Retinal pigment epithelial cell (primary cell): ENCODE results near the gene EGLN1.

Source experiments
- DNase-seq: peaks from one replicate; pipeline ENCODE4 v3.0.0-alpha.2; 2010; ENCODE audit warnings: low read depth
- H3K4me3 ChIP-seq: 2 replicates; pipeline ENCODE4 v1.5.1; 2011; ENCODE audit warnings: mild to moderate bottlenecking, low read length, control low read depth, moderate library complexity
- TF ChIP-seq, protein P1 (sequence below): conservative IDR thresholded peaks from 2 replicates; pipeline ENCODE4 v1.5.1; 2011; ENCODE audit warnings: low read depth, low read length, control low read depth, inconsistent platforms

Gene EGLN1

DNA sequence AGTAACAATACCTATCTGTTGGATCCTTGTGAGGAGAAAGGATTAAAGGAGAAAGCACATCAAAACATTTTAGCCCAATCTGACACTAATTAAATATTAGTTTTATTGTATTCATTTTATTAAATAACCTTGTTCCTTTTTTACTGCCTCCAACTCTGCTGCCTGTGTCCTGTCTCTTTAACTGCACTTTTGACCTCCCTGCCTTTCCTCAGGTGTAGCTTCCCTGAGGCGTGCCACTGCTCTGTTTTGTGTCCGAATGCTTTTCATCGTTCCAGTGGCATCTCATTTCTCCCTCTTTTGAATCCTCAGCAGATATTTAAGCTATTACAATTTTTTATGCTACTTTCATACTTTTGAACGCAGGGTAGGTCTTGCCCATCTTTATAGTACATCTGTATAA, 73.6 kb downstream of the EGLN1 start:
- H3K4me3 ChIP-seq, result no peak overlapping the region
- no peak for DNase-seq
- TF ChIP-seq, protein P1, sequence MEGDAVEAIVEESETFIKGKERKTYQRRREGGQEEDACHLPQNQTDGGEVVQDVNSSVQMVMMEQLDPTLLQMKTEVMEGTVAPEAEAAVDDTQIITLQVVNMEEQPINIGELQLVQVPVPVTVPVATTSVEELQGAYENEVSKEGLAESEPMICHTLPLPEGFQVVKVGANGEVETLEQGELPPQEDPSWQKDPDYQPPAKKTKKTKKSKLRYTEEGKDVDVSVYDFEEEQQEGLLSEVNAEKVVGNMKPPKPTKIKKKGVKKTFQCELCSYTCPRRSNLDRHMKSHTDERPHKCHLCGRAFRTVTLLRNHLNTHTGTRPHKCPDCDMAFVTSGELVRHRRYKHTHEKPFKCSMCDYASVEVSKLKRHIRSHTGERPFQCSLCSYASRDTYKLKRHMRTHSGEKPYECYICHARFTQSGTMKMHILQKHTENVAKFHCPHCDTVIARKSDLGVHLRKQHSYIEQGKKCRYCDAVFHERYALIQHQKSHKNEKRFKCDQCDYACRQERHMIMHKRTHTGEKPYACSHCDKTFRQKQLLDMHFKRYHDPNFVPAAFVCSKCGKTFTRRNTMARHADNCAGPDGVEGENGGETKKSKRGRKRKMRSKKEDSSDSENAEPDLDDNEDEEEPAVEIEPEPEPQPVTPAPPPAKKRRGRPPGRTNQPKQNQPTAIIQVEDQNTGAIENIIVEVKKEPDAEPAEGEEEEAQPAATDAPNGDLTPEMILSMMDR, result no peak

DNA sequence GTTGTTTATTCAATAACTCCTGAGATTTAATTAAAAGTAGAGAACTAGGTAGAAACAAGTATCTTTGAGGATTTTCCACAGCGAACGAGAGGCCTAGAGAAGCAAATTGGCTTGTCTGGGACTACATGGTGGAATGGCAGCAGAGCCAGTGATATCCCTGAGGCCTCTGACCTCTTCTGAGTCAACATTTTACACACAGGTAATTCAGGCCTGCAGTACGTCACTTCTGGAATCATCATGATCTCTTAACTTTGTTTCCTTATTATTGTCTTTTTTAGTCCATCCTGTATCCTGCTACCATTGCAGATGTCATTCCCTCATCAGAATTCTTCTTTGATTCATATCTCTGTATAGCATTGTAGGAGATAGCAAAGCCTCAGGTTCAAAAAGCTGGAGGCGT, 74.1 kb downstream of the EGLN1 start:
- DNase-seq, result no peak
- H3K4me3 ChIP-seq, result no peak overlapping the region
- TF ChIP-seq, protein P1, result no peak

DNA sequence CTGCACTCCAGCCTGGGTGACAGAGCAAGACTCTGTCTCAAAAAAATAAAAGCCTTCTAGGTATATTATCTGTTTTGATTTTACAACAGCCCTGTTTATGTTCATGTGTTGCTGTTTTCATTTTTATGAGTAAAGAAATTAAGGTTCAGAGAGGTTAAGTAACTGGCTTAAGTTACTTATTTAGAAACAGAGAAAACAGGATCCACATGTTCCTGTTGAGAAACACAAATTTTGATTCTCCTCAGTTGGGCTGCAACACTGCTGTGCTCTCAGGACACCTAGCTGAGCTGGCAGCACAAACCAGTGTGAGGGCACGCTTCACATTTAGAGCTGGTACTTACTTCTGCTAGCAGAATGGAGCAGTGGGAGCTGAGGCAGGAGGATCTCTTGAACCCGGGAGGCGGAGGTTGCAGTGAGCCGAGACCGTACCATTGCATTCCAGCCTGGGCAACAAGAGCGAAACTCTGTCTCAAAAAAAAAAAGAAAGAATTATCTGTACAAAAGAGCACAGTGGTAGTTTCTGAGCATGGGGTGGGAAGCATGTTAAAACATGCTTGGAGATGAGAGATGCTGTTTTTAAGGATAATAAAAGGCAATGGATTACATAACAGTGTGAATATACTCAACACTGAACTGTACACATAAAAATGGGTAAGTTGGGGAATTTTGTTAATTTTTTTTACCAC, 81.6 kb downstream of the EGLN1 start:
- H3K4me3 ChIP-seq, result no peak overlapping the region
- DNase-seq, result no peak
- TF ChIP-seq, protein P1, result no peak

DNA sequence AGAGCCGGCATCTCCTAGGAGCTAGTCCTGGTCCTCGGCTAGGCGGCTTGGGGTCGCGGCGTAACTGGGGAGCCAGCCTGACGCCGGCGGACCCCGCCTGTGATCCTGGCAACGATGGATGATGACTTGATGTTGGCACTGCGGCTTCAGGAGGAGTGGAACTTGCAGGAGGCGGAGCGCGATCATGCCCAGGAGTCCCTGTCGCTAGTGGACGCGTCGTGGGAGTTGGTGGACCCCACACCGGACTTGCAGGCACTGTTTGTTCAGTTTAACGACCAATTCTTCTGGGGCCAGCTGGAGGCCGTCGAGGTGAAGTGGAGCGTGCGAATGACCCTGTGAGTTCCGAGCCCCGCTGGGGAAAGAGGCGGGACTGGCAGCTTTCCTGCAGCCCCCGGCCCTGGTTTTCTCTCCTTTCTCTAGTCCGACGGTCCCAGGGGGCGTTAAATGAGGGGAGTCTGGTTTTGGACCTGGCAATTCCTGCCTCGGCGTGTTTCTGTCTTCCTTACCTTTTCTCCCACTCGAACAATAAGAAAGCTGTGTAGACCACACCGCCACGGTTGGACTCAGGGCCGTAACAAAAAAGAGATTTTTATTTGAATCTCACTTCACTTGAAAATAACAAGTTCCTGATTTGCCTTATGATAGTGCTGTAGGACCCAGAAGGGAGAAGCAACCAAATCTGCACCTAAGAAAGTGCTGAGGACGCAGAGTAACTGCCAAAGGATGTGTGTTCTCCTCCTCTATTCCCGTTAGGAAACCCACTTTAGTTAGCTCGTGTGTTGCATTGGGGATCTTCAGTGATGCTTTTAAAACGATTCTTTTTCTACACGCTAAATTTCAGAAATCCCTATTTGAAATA, 83.6 kb downstream of the EGLN1 start, which contains the start of gene SPRTN:
Gene SPRTN, plus strand, starts transcription at position 24 of the 859 bp plus-strand sequence. Its CDS starts 91 bp downstream, at position 115.
- H3K4me3 ChIP-seq, result peak within 1 kb of the TSS; percentile 98
- TF ChIP-seq, protein P1, result no peak
- no peak for DNase-seq

DNA sequence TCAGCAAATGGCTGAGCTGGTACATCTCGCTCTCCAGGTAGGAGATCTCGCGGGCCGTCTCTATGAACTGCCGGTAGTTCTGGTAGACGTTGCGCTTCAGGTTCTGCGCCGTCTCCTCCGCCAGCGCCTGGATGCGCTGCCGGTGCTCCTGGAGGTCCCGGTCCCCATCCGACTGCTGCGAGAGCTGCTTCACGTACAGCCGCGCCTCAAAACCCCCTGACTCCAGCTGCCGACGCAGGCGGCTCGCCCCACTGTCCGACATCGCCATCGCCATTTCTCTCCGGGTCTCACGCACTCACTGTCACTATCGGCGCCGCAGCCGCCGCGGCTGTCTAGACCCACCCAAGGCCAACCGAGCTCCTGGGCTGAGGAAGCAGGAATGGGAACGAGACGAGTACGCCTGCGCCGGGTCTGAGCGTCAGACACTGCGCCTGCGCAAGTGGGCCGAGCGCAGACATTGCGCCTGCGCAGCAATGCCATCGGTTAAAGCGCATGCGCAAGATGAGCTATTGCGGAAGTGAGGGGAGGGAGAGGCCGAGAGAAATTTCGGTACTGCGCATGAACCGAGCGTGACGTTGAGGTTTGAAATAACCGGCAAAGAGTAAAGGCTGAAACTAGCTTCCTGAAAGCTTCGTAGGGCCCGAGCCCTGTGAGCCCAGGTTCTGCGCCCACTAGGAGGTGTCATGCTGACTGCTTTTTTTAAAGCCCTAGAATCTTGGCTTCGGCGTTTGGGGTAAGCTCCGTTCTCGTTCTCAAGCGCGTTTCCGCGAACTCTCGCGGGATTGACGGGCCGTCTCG, 84.4 kb downstream of the EGLN1 start, which contains the start of gene EXOC8:
Gene EXOC8, minus strand, starts transcription at position 381 of the 798 bp plus-strand sequence. Its CDS starts 107 bp downstream, at position 274.
- H3K4me3 ChIP-seq, result peak within 1 kb of the TSS; percentile 98
- peak; percentile 83 for DNase-seq
- TF ChIP-seq, protein P1, result no peak

DNA sequence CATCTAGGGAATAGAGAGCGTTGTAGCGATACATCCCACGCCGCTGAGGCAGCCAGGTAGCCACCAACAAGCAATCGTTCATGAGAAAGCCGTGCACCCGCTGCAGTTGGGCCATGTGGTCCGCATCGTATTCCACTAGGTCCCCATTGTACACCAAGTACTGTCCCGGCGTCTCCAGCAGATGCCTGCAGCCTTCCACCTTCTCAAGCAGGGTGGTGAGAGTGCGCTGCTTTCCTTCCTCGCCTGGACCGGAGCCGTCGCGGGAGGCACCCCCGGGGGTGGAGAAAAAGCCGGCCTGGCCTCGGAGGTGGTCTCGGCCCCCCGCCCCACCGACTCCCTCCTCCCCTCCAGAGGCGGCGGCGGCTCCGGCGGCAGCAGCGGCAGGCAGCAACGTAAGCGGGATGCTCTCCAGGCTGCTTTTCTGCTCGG, 85.0 kb downstream of the EGLN1 start:
- DNase-seq, result no peak
- TF ChIP-seq, protein P1, result no peak

More for the DNA sequence above, 85.0 kb downstream of the EGLN1 start:
- H3K4me3 ChIP-seq, result peak overlapping the region; percentile 98
